ENCODE measurements around the gene C20orf144. TPM values are rescaled to one million over a fixed set of nuclear protein-coding genes. Genes with fewer than 3 reads are reported as not detected.
"Not testable (repeated sequence)": the region's sequence is repeated elsewhere in the genome, so short reads cannot be mapped to it uniquely, and the experiment has no call there.

C20orf144 gene
- total and polyA plus RNA-seq, 7 donors: 0.12 to 0.66 TPM; not detected in 5

DNA sequence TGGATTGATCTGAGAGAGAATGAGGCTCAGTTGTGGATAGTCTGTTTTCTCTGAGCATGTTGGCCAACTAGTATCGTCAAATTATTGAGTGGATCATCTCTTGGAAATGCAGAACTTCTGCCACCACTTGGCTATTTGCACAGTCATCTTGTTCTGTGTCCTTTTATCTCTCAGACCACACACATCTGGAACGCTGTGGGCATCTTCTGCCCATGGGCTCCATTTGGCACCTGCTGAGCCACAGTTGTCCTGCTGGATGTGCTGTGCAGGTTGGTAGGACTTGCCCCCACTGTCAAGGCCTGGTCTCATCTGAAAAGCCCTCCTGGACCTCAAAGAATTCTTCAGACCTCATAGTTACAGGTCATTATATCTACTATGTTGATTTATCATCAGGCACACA, 16.7 kb upstream of the C20orf144 start:
- no peaks in the 10 kb centered on the region for H3K27me3 ChIP-seq
- intact Hi-C loops (cut with DNase I): no loop called here
- H3K27ac ChIP-seq: no peak overlapping the region
- 87 to 97% methylated on average over 2 of the region's 2 CpGs for WGBS, 2 donors
- no peak for DNase-seq
- no peak overlapping the region for H3K4me3 ChIP-seq
- peaks cover 0 to 30% (median 23%) of the 10 kb centered on the region in 4 donors for H3K4me1 ChIP-seq
- H3K36me3 ChIP-seq: peaks cover 13 to 56% (median 20%) of the 10 kb centered on the region in 4 donors
- no peaks in the 10 kb centered on the region for H3K9me3 ChIP-seq
- TF ChIP-seq CTCF (IDR thresholded peaks at IDR 0.05) (no peak), POLR2AphosphoS5 (IDR thresholded peaks at IDR 0.05) (no peak), POLR2A (IDR thresholded peaks at IDR 0.05) (no peak), EP300 (IDR thresholded peaks at IDR 0.05) (no peak)

DNA sequence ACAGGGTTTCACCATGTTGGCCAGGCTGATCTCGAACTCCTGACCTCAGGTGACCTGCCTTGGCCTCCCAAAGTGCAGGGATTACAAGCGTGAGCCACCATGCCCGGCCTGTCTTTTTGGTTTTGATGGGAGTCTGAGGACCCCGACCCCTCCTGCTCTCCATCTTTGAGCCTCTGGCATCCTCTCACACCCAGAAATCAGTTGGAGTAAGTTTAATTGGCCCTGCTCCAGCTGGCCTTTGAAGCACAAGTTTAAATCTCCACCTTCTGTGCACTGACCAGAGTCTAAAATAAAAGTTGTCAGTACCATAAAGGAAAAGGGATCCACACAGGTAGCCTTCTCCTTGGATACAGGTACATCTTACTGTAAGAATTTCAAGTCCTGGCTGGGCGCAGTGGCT, 15.9 kb upstream of the C20orf144 start:
- Histone ChIP-seq H3K27me3 (no peaks in the 10 kb centered on the region), H3K4me3 (no peak overlapping the region), H3K36me3 (peaks cover 8 to 48% (median 17%) of the 10 kb centered on the region in 4 donors), H3K9me3 (no peaks in the 10 kb centered on the region), H3K27ac (no peak overlapping the region), H3K4me1 (peaks cover 0 to 30% (median 23%) of the 10 kb centered on the region in 4 donors)
- no peak for DNase-seq
- TF ChIP-seq POLR2A (IDR thresholded peaks at IDR 0.05) (no peak), EP300 (IDR thresholded peaks at IDR 0.05) (no peak), POLR2AphosphoS5 (IDR thresholded peaks at IDR 0.05) (no peak), CTCF (IDR thresholded peaks at IDR 0.05) (no peak)
- intact Hi-C loops (cut with DNase I): no loop called here
- 95% methylated on average over 5 of the region's 5 CpGs for WGBS, 2 donors

DNA sequence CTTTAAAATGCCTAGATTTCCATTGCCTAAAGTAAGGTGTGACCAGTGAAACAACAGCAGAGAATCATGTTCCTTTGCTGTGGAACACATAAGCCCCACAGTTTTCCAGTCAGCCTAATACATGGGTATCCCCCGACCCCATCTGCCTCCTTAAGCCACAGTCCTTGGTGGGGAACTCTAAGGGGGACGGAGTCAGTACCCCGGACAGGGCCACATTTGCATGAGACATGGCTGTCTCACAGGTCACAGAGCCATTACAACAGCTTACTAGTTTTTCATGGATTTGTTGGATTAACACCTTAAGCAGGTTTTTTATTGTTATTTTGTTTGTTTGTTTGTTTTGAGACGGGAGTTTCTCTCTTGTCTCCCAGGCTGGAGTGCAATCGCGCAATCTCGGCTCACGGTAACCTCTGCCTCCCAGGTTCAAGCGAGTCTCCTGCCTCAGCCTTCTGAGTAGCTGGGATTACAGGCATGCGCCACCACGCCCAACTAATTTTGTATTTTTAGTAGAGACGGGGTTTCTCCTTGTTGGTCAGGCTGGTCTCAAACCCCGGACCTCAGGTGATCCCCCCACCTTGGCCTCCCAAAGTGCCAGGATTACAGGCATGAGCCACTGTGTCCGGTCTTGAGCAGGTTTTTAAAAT, 15.0 kb upstream of the C20orf144 start:
- Histone ChIP-seq H3K4me1 (peaks cover 0 to 30% (median 23%) of the 10 kb centered on the region in 4 donors), H3K36me3 (peaks cover 8 to 40% (median 15%) of the 10 kb centered on the region in 4 donors), H3K27ac (peak overlapping the region in 3 of 4 donors; percentile 51 to 66 (median 59))
- H3K9me3 ChIP-seq; DNase-seq; intact Hi-C loops (cut with DNase I); H3K27me3 ChIP-seq; H3K4me3 ChIP-seq: not testable (repeated sequence)
- 89 to 90% methylated on average over 14 of the region's 14 CpGs for WGBS, 2 donors

DNA sequence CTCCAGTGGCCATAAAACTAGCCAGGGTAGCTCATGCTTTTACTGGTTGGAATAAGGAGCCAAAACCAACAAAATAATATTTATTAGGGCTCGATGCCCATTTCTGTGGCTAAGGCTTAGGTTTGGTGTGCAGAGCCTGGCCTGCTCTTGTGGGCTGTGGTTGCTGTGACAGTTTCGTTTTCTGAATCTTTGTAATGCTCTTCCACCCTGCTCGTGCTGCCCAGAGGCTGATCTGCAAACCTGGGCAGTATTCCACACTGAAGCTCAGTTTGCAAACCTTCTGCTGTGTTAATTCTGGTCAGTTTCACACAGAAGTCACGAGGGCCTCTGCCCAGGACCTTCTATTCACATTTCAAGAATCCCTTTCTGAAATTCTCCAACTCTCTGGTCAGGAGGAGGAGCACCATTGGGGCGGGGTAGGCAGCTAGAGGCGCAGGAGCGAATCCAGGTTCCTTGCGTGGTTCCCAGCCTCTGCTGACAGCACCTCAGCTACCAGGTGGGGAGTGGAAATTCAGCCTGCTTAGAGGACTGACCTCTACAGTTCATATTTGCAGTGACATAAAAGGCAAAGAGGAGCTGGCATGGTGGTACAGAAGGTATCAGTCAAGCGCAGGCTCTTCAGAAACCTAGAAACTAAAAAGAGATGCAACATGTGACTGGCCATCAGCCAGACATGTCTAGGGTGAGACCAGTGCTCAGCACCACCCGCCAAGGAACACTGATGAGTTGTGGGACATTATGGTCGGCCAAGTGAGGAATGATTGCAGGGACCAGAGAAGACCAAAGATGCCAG, 14.3 kb upstream of the C20orf144 start:
- no peak for TF ChIP-seq EP300 (IDR thresholded peaks at IDR 0.05)
- no peak for TF ChIP-seq POLR2AphosphoS5 (IDR thresholded peaks at IDR 0.05)
- TF ChIP-seq POLR2A (IDR thresholded peaks at IDR 0.05): no peak
- no peak for TF ChIP-seq CTCF (IDR thresholded peaks at IDR 0.05)
- 87 to 91% methylated on average over 11 of the region's 11 CpGs for WGBS, 2 donors
- no peak for DNase-seq
- no peak overlapping the region for H3K4me3 ChIP-seq
- peak overlapping the region; percentile 5 to 66 (median 55) for H3K27ac ChIP-seq
- peaks cover 8 to 33% (median 15%) of the 10 kb centered on the region in 4 donors for H3K36me3 ChIP-seq
- intact Hi-C loops (cut with DNase I): no loop called here
- H3K9me3 ChIP-seq: no peaks in the 10 kb centered on the region
- H3K4me1 ChIP-seq: peaks cover 0 to 30% (median 23%) of the 10 kb centered on the region in 4 donors
- H3K27me3 ChIP-seq: no peaks in the 10 kb centered on the region

GRCh38 chr20:33648396-33649004, 13.6 kb upstream of the C20orf144 start:
- Histone ChIP-seq H3K27ac (peak overlapping the region; percentile 5 to 66 (median 55)), H3K36me3 (peaks cover 8 to 26% (median 15%) of the 10 kb centered on the region in 4 donors), H3K4me3 (no peak overlapping the region), H3K4me1 (peaks cover 0 to 37% (median 27%) of the 10 kb centered on the region in 4 donors), H3K9me3 (no peaks in the 10 kb centered on the region), H3K27me3 (no peaks in the 10 kb centered on the region)
- DNase-seq: no peak
- TF ChIP-seq POLR2AphosphoS5 (IDR thresholded peaks at IDR 0.05) (peak in 3 of 4 donors; percentile 24 to 45 (median 44)), EP300 (IDR thresholded peaks at IDR 0.05) (no peak)
- intact Hi-C loops (cut with DNase I): no loop called here
- WGBS, 2 donors: 87 to 90% methylated on average over 14 of the region's 14 CpGs
